ENCODE results near the gene ATF6B.
"Not testable (repeated sequence)": the region's sequence is repeated elsewhere in the genome, so short reads cannot be mapped to it uniquely, and the experiment has no call there.

Gene ATF6B

DNA sequence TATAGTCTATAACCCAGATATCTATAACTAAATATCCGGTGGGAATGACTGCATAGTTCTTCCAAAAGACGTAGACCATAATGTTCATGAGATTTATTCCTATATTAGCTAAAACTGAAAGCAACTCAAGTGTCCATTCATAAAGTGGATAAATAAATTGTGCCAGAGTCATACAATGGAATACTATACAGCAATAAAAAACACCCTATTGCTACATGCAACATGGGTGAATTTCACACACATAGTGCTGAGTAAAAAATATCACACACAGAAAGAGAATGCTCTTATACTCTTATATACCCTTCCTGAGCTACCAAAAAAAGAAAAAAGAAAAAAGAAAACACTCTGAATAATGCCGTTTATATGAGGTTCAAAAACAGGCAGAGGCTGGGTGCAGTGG, 25.8 kb downstream of the ATF6B start:
- DNase-seq, result no peak

DNA sequence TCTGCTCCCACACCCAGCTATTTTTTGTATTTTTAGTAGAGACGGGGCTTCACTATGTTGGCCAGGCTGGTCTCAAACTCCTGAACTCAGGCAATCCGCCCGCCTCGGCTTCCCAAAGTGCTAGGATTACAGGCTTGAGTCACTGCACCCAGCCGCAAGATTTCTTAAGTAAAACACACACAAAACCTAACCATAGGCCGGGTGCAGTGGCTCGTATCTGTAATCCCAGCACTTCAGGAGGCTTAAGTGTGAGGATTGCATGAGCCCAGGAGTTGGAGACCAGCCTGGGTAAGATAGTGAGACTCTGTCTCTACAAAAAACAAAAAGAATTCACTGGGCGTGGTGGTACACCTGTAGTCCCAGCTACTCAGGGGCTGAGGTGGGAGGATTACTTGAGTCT, 27.8 kb downstream of the ATF6B start:
- not testable (repeated sequence) for DNase-seq

DNA sequence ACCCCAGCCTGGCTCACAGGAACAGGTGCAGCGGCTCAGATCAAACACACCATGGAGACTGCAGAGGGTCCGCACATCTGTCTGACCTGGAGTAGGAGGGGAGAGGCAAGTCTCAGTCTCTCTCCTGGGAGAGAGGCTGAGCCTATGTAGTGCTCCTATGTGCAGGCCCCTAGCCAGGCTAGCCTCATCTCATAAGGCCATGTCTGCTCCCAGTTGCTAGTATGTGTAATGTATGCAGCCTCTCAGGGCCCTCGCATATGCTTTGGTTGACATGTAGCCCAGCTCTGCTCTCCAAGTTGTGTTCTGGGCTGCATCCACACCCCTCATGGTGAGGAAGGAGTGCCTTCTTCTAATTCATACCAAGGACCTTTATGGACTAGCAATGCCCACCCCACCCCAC, 30.7 kb downstream of the ATF6B start:
- no peak for DNase-seq

DNA sequence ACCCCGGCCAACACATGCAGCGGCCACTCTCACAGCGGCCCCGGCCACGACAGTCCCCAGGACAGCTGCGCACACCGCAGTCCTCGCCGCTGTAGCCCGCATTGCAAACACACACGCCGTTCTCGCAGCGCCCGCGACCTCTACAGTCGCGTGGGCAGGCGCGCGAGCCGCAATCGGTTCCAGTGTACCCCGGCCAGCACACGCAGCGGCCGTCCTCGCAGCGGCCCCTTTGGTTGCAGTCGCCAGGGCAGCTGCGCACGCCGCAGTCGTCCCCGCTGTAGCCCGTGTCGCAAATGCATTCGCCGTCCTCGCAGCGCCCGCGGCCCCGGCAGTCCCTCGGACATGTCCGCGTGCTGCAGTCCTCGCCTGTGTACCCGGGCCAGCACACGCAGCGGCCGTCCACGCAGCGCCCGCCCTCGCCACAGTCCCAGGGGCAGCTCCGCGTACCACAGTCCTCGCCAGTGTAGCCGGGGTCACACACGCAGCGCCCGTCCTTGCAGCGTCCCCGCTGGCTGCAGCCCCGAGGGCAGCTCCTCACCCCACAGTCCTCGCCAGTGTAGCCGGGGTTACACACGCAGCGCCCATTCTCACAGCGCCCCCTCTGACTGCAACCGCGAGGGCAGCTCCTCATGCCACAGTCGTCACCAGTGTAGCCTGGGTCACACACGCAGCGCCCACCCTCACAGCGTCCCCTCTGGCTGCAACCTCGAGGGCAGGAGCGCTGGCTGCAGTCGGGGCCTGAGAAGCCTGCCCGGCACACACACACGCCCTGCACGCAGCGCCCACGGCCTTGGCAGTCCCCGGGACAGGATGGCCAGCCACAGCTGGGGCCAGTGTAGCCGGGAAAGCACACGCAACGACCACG, 31.4 kb downstream of the ATF6B start:
- DNase-seq, result no peak

DNA sequence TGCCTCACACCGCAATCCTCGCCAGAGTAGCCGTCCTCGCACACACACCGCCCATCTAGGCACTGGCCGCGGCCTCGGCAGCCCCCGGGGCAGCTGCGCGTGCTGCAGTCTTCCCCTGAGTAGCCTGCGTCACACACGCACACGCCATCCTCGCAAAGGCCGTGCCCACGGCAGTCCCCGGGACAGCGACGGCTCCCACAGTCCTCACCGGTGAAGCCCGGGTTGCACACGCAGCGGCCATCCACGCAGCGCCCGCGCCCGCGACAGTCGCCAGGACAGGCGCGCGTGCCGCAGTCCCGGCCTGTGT, 32.0 kb downstream of the ATF6B start:
- DNase-seq, result no peak

DNA sequence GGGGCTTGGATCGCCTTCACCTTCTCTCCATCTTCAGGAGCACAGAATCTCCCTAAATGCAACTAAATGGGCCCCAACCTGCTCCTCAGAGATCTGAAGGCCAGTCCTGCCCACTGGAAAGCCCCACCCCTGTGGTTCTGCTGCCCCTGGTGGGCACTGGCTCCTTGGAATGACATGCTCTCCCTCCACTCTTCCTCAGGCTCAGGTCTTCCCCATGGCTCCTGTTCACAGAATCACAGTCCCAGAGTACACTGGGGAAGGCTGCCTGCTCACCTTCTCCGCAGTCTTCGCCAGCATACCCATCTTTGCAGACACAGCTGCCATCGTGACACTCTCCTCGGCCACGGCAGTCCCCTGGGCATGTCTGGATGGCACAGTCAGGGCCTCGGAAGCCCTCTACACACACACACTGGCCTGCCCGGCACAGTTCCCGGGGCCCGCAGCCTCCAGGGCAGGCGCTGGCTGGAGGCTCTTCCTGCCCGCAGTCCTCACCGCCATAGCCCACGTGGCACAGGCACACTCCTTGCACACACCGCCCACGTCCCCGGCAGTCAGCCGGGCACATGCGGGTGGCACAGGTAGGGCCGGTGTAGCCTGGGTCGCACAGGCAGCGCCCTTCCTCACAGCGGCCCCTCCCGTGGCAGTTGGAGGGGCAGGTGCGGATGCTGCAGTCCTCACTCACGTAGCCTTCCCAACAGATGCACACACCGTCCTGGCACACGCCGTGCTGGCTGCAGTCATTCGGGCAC, 32.5 kb downstream of the ATF6B start:
- DNase-seq, result no peak

DNA sequence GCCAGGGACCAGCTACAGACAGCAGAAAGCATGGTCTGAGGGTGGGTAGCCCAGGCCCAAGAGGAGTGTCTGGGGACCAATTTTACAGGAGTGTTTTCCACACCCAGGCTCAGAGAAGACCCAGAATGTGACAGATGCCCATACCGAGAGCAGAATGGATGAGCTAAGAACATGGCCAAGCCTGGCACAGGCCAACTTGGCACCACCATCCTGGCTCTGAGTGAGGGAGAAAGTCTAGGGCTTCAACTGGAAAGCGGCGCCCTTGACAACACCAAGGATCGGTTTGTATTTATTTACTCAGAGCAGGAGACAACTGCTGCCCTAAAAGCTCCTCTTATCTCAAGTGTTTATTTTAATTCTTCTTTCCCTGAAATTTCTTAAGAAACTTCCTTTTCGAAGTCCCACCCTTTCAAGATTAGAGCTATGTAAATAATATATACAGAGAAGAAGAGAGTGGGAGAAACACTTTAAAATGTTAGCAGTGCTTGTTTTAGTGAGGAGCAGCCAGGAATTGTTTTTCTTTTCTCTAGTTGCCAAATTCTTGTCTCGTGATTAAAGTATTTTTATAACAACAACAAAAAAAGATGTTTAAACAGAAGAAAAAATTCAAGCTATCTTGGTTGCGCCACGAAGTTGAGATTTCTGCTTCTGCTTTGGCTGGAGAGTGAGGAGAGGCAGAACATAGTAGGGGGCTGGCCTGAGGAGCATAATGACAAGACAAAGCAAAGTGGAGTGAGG, 35.1 kb downstream of the ATF6B start:
- no peak for DNase-seq

DNA sequence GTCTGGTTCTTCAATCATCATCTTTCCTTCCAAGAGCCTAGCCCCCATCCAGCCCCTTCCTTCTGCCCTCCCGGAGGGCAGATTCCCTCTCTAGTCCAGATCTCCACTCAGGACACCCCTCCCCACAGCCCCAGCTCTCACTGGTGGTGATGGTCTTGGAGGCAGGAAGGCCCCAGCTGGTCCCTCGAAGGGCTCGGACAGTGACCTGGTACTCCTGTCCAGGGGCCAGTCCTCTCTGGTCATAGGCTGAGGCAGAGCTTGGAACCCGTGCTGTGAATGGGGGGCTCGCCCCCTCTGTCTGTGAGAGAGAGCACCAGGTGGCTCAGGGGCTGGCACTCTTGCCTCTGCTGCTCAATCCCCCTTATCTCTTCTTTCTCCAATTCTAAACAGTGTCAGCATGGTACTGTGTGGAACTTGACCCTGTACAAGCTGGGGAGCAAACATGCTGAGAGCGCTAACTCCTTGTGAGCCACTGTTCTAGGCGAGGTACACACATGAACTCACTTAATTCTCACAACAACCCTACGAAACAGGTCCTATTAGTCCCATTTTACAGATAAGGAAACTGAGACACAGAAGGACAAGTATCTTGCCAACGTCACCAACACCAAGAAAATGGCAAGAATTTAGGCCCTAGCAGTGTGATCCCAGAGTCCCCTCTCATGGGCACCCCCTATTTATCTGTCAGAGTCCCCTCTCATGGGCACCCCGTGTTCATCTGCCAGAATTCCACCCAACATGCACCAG, 38.8 kb downstream of the ATF6B start:
- no peak for DNase-seq

DNA sequence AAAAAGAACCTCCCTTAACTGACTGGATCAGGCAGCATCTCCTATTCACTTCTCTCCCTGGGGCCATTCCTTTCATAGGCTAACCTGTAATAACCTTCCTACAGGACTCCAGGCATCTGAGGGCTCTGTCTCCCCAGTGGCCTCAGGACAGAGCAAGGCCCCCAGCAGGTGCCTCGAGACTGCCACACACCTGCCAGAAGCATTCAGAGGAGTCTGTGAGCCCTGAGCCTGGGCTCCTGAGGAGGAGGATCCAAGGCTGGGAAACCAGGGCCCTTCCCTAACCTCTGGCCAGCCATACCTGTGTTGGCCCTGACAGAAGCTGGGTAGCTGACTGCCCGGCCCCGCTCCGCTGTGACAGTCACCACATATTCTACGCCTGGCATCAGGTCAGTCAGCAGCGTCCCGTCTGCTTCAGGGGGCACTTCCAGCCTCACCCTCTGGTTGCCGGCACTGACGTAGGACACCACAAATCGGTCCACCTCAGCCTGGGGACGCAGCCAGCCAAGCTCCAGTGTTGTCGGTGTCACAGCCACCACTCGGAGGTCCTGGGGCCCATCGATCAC, 39.5 kb downstream of the ATF6B start:
- DNase-seq, result no peak

DNA sequence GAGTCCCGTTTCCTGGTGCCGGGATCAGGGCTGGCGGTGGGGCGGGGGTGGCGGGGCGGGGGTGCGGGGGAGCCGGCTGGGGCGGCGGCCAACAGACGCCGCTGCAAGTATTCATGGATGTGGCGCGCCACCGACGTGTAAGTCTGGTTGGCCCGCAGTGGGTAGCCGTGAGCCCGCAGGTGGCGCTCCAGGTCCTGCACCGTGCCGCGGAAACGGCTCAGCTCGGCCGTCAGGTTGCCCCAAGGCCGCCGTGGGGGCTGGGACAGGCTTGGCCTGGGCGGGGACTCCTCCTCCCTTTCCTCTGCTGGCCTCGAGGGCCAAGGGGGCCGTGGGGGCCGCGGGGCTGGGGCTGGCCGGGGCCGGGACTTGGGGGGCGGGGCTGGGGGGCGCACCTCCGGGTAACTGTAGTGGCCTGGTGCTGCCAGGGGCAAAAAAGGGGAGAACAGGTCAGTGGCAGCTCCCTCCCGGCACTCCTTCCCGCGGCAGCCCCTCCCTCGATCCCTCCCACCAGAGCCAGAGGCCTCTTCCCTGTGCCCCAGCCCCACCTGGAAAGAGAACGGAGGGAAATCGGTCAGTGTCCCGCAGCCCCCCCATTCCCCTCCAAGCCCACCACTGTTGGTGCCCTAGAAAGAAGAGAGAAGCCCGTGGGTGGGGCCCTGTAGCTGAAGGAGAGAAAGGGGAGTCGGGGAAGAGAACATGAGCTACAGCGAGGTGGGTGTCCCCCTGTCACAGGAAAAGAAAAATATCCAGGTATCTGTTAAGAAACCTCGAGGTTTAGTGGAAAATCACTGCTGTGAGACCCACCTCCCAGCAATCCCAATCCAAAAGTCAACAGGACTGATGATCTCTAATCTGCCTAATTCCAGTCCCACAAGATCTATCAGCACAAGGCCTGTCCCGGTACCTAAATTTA, 40.2 kb downstream of the ATF6B start:
- peak; percentile 78 for DNase-seq

DNA sequence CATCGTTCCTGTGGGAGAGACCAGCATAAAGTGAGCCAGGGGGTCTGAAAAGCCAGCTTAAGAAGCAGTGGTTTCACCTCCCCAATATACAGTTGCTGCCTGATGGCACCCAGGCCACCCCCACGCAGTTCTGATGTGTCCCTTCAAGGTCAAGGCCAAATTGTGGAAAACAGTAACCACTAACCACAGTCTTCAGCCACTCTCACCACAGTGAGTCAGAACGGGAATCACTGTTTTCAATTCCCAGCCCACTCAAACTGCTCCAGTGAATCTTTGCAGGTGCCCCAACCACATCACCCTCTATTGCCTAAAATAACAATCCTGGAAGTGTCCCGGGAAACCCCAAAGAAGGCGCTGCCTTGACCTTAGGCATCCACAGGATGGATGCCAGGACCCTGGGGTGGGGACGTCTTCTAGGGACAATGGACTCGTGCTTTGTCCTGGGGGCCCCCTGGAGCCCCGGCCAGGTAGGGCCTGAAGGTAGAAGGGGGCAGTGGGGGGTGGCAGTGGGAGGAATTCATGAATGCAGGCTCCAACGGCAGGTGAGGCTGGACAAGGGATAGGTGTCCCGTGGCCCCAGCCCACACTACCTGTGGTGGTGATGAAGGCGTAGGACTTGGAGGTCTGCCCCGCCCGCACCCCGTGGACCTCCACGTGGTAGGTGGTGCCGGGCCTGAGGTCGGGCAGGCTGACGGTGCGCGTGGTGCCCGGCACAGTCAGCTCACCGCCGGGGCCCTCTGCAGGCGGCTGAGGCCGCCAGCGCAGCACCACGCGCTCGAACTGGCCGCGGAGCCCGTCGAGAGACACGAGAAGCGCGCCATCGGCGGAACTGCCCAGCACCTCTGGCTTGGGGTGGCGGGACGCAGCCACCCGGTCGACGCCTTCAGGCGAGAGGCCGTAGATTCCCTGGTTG, 41.1 kb downstream of the ATF6B start:
- DNase-seq, result peak; percentile 59

DNA sequence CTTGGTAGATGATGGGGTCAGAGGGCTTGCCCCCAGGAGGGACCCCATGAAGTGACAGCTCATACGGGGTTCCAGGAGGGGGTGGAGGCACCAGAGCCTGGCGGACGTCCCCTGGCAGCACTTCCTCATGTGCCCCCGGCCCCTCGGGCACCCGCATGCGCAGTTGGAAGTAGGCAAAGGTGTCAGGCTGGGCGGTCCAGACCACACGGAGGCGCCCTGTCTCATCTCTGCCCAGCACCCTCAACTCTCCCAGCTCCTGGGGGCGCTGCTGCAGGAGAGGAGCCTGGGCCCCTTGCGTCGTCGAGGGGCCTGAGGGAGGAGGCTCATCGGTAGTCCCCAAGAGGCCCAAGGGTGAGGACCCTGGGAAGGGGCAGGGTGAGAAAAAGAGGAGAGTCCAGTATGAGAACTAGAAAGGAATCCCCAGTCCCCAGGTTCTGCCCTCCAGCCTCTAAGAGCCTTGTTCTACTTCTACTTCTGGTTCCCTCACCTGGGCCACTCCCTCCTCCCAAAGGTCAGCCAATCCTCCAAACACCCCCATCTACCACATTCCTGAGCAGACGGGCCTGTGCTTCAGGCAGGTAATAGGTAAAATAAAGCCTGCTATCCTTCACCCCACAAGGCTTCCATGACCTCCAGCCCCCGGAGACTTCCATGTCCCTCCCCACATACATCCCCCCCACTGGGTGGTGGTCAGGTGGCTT, 42.1 kb downstream of the ATF6B start:
- no peak for DNase-seq

DNA sequence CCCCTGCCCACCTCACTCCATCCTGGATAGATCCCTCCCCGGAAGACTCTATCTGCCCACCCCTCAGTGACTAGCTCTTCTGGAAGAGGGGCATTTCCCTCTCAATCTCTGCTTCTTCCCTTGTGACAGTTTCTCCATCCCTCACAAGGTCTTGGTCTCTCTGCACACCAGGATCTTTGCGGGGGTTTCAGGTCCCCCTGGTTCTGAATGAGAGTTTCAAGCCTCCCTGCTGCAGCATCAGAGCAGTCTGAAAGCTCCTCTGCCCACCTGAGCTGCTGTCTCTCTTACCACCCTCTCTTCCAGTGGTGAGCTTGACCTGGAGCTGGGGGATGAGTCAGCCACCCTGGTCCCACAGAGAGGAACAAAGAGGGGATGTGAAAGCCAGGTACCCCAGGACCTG, 43.3 kb downstream of the ATF6B start:
- DNase-seq, result no peak

DNA sequence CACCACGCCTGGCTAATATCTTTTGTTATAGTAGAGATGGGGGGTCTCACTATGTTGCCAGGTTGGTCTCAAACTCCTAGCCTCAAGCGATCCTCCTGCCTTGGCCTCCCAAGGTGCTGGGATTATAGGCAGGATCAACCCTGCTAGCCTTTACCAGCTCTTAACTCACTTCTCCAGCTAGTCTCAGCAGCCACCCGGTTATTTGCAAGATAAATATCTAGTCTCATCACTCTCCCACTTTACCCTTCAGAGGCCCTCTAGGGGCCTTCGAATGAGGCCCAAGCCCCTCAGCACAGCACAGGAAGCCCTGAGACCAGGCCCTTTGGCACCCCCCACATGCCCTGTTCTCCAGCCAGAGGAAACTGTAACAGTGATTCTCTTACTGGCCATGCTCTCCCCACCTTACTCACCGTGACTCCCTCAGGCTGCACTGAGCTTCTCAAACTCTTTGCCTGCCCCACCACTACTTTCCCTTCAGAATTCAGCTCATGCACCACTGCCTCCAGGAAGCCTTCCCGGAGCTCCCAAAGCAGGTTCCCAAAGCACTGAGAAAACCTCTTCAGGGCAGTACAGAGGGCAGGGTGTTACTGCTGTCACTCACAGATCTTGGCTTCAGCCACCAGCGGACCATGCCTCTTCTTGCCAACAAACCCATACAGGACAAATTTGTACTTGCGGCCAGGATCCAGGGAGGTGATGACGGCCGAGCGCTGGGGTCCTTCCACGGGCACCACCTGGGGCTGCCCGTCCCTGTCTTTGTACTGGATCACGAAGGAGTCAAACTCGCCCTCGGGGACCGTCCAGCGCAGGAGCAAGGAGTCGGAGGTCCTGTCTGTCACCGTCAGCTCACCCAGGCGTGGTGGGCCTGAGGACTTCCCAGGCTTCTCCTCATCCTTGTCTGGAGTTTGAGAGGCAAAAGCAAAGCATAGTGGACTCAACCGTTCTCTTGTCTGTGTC, 44.0 kb downstream of the ATF6B start:
- no peak for DNase-seq

DNA sequence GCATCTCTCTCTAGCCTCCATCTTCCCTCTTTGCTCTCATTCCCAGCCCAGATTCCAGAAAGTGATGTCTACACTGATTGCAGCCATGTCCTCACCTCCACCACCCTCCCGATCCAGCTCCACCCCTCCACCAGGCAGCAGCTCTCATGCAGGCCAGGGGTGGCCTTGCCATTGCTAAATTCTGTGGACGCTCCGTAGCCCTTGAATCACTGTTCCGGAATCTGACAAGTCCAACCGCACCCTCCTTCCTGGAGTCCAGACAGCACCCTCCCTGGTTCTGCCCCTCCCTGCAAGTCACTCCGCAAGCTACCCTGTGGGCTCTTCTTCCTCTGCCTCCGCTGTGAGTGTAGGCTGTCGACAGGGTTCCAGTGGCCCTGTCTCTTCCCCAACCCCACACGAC, 45.1 kb downstream of the ATF6B start:
- DNase-seq, result no peak

DNA sequence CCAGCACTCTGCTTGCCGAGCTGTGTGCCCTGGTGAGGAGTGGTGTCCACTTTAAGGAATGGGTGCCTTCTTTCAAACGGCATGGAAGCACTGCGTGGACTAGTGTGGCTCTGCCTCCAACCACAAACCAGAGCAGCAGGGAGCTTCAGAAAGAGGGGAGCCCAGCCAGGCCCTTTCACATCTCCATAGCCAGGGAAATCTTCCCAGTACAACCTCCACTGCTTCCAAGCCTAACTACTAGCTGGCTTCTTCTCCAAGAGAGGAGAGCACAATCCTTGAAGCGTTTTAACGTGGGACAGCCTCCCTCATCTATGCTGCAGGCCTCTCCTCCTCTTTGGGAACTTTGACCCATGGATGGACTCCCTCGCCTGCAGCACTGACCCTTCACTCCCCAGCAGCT, 45.6 kb downstream of the ATF6B start:
- no peak for DNase-seq

DNA sequence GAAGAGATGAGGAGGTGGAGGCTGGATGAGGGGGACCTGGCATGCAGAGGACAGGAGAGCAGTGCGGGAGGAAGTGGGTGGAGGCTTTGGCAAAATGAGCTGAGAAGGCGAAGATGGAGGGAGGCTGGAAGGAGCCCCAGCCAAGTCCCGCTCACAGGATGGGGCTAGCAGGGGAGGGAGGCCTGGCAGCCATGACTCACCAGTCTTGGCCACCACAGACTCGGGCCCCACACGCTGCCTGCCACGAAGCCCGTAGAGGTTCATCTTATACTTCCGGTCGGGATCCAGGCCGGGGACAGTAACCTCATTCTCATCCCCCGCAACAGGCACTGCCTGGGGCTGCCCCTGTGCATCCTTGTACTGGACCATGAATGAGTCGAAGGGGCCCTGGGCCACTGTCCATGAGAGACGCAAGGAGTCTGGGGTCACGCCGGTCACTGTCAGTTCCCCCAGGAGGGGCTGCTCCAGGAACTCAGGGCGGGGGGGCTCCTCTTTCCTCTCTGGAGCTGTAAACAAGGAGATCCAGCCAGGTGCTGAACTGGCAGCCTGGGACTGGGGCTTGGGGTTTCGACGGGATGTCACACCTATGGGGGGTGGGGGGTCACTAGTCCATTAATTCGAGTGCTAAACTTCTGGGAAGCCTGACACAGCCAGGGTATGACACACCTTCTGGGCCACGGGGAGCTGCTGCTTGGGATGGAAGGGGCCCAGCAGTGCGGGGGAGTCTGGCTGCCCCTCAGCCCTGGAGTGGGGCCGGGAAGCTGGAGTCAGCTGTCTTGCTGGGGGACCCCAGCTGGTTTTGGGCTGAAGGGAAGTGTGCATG, 46.7 kb downstream of the ATF6B start:
- no peak for DNase-seq

Data from activated CD4-positive, alpha-beta T cell treated with anti-CD3 and anti-CD28 coated beads, Interleukin-10, Interleukin-2, amounts not matched to agents 100 ng/mL and 50 ng/mL, durations not matched to agents 16 hours and 8 hours (primary cell).